Measurements from ENCODE around the gene PDSS1. TPM values are rescaled to one million over a fixed set of nuclear protein-coding genes. Genes with fewer than 3 reads are reported as not detected.

The PDSS1 gene
- polyA plus RNA-seq, 1 donor from 2014 or later, result 13.0 TPM

GRCh38 chr10:26792758-26793495, 95.4 kb downstream of the PDSS1 start:
- Histone ChIP-seq H3K4me2 (ENCODE audit: low read length) (no peak overlapping the region), H4K20me1 (ENCODE audit: insufficient read depth) (no peaks in the 10 kb centered on the region), H3K27me3 (ENCODE audit: insufficient read depth, low read depth, low read length) (no peaks in the 10 kb centered on the region), H3K9ac (ENCODE audit: low read length) (no peak overlapping the region), H3F3A (ENCODE audit: insufficient read depth, low read length, poor library complexity, severe bottlenecking) (no peaks in the 10 kb centered on the region), H3K9me3 (ENCODE audit: low read length) (no peaks in the 10 kb centered on the region), H3K36me3 (ENCODE audit: insufficient read depth, low read length) (no peaks in the 10 kb centered on the region), H3K4me3 (ENCODE audit: low read length) (no peak overlapping the region), H3K27ac (ENCODE audit: low read length) (no peak overlapping the region), H2AFZ (ENCODE audit: low read depth, low read length) (no peak overlapping the region), H3K79me2 (replicated peaks; ENCODE audit: insufficient read depth, low read length) (peaks cover 27% of the 10 kb centered on the region), H3K9me2 (ENCODE audit: insufficient read depth, low read length) (no peaks in the 10 kb centered on the region)
- TF ChIP-seq POLR2AphosphoS5 (IDR thresholded peaks at IDR 0.05), result no peak
- TF ChIP-seq EZH2 (IDR thresholded peaks at IDR 0.05; ENCODE audit: borderline replicate concordance, insufficient read depth, low read length, poor library complexity, severe bottlenecking), result no peak
- TF ChIP-seq RAD21 (conservative IDR thresholded peaks at IDR 0.05), result no peak
- TF ChIP-seq SMC3 (conservative IDR thresholded peaks at IDR 0.05; ENCODE audit: poor library complexity), result no peak
- no peak for TF ChIP-seq CTCF (IDR thresholded peaks at IDR 0.05; ENCODE audit: poor library complexity, severe bottlenecking)
- TF ChIP-seq TAF1 (IDR thresholded peaks at IDR 0.05; ENCODE audit: low read depth), result no peak
- no peak for TF ChIP-seq EP300 (conservative IDR thresholded peaks at IDR 0.05; ENCODE audit: poor library complexity, severe bottlenecking)
- no peak for TF ChIP-seq REST (IDR thresholded peaks at IDR 0.05; ENCODE audit: borderline replicate concordance)
- TF ChIP-seq MXI1 (conservative IDR thresholded peaks at IDR 0.05; ENCODE audit: poor library complexity, severe bottlenecking), result no peak

Small RNA genes lying within 50 kb of the gene (small RNA-seq; reads per million reads assigned to genes)
- gene RF00191 (0 reads per million in 3 experiments), gene RNU6-946P (0 reads per million in 3 experiments)

Other genes with a start within 250 kb of the PDSS1 start
- gene ABI1, start 163.3 kb downstream of the PDSS1 start, polyA plus RNA-seq, result 49.0 and 50.4 TPM in 2 replicates